KMS-11 (cell line): ENCODE data around the gene CPA4.

Experiments used
- H2AFZ ChIP-seq: fragments of 200-600 bp; sonication (generic); 2 replicates; pipeline ENCODE4 v1.6.1; 2016; ENCODE audit warnings: antibody characterized with exemption, mixed run types, low read depth
- H3K27ac ChIP-seq: fragments of 200-600 bp; sonication (generic); 2 replicates; pipeline ENCODE4 v1.6.1; 2016; ENCODE audit warnings: mild to moderate bottlenecking, mixed run types
- H3K27me3 ChIP-seq: fragments of 200-600 bp; sonication (generic); 2 replicates; pipeline ENCODE4 v1.6.1; 2017; ENCODE audit warnings: mild to moderate bottlenecking, low read depth, mixed run types, moderate library complexity; ENCODE audit not compliant: insufficient read depth
- H3K36me3 ChIP-seq: fragments of 200-600 bp; sonication (generic); 2 replicates; pipeline ENCODE4 v1.6.1; 2017; ENCODE audit warnings: mild to moderate bottlenecking, mixed run types; ENCODE audit not compliant: insufficient read depth
- H3K4me1 ChIP-seq: fragments of 200-600 bp; sonication (generic); 2 replicates; pipeline ENCODE4 v1.6.1; 2016; ENCODE audit warnings: mild to moderate bottlenecking, low read depth, mixed run types; ENCODE audit not compliant: poor library complexity, severe bottlenecking
- H3K4me2 ChIP-seq: fragments of 200-600 bp; sonication (generic); 2 replicates; pipeline ENCODE4 v1.7.0; 2016; ENCODE audit warnings: mild to moderate bottlenecking, mixed run types
- H3K4me3 ChIP-seq: fragments of 200-600 bp; sonication (generic); IDR thresholded peaks from 2 replicates; pipeline ENCODE4 v1.6.1; 2017; ENCODE audit warnings: low read depth, low read length, mixed read lengths; ENCODE audit not compliant: insufficient read depth
- H3K79me2 ChIP-seq: fragments of 200-600 bp; sonication (generic); 2 replicates; pipeline ENCODE4 v1.6.1; 2016; ENCODE audit warnings: low read depth, mixed run types; ENCODE audit not compliant: insufficient read depth
- H3K9ac ChIP-seq: fragments of 200-600 bp; sonication (generic); 2 replicates; pipeline ENCODE4 v1.6.1; 2016; ENCODE audit warnings: mild to moderate bottlenecking, mixed run types
- H4K20me1 ChIP-seq: fragments of 200-600 bp; sonication (generic); 2 replicates; pipeline ENCODE4 v1.6.1; 2016; ENCODE audit warnings: mild to moderate bottlenecking, mixed run types; ENCODE audit not compliant: insufficient read depth
- TF ChIP-seq, protein P1 (sequence below): fragments of 200-600 bp; sonication (generic); conservative IDR thresholded peaks from 2 replicates; pipeline ENCODE4 v1.6.1; 2017; ENCODE audit warnings: low read depth, mild to moderate bottlenecking, antibody characterized with exemption, low read length, moderate library complexity, mixed read lengths

Gene CPA4

GRCh38 chr7:130364451-130364850 lies 71.5 kb downstream of the CPA4 start:
- Histone ChIP-seq H3K4me3 (no peak overlapping the region), H3K36me3 (no peaks in the 10 kb centered on the region), H3K4me1 (no peaks in the 10 kb centered on the region), H2AFZ (no peak overlapping the region), H3K9ac (no peak overlapping the region), H3K27me3 (no peaks in the 10 kb centered on the region), H3K27ac (no peak overlapping the region), H3K4me2 (no peak overlapping the region), H4K20me1 (no peaks in the 10 kb centered on the region), H3K79me2 (no peaks in the 10 kb centered on the region)
- TF ChIP-seq, protein P1, sequence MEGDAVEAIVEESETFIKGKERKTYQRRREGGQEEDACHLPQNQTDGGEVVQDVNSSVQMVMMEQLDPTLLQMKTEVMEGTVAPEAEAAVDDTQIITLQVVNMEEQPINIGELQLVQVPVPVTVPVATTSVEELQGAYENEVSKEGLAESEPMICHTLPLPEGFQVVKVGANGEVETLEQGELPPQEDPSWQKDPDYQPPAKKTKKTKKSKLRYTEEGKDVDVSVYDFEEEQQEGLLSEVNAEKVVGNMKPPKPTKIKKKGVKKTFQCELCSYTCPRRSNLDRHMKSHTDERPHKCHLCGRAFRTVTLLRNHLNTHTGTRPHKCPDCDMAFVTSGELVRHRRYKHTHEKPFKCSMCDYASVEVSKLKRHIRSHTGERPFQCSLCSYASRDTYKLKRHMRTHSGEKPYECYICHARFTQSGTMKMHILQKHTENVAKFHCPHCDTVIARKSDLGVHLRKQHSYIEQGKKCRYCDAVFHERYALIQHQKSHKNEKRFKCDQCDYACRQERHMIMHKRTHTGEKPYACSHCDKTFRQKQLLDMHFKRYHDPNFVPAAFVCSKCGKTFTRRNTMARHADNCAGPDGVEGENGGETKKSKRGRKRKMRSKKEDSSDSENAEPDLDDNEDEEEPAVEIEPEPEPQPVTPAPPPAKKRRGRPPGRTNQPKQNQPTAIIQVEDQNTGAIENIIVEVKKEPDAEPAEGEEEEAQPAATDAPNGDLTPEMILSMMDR, result no peak

- H3K27me3 ChIP-seq, result no peaks in the 10 kb centered on the region
- H3K4me3 ChIP-seq, result no peak overlapping the region
- no peak overlapping the region for H3K9ac ChIP-seq
- no peaks in the 10 kb centered on the region for H3K79me2 ChIP-seq
- H4K20me1 ChIP-seq, result no peaks in the 10 kb centered on the region
- TF ChIP-seq, protein P1, result no peak
- no peak overlapping the region for H3K4me2 ChIP-seq
- no peak overlapping the region for H2AFZ ChIP-seq
- H3K27ac ChIP-seq, result no peak overlapping the region
- no peaks in the 10 kb centered on the region for H3K36me3 ChIP-seq
- H3K4me1 ChIP-seq, result no peaks in the 10 kb centered on the region
Measured at GRCh38 chr7:130365088-130365487, 72.1 kb downstream of the CPA4 start.

- Histone ChIP-seq H3K27ac (no peak overlapping the region), H3K79me2 (no peaks in the 10 kb centered on the region), H4K20me1 (no peaks in the 10 kb centered on the region), H3K27me3 (no peaks in the 10 kb centered on the region), H3K36me3 (no peaks in the 10 kb centered on the region), H2AFZ (no peak overlapping the region), H3K4me2 (no peak overlapping the region), H3K4me1 (no peaks in the 10 kb centered on the region), H3K9ac (no peak overlapping the region), H3K4me3 (no peak overlapping the region)
- TF ChIP-seq, protein P1, result no peak
Measured at GRCh38 chr7:130365511-130366441, 72.8 kb downstream of the CPA4 start.

- Histone ChIP-seq H3K27ac (no peak overlapping the region), H4K20me1 (no peaks in the 10 kb centered on the region), H3K4me3 (no peak overlapping the region), H2AFZ (no peak overlapping the region), H3K9ac (no peak overlapping the region), H3K36me3 (no peaks in the 10 kb centered on the region), H3K4me1 (no peaks in the 10 kb centered on the region), H3K27me3 (no peaks in the 10 kb centered on the region), H3K79me2 (no peaks in the 10 kb centered on the region), H3K4me2 (no peak overlapping the region)
- TF ChIP-seq, protein P1, result no peak
Measured at GRCh38 chr7:130366564-130366963, 73.6 kb downstream of the CPA4 start.
